Measurements from ENCODE around the gene NHP2.

The NHP2 gene

DNA sequence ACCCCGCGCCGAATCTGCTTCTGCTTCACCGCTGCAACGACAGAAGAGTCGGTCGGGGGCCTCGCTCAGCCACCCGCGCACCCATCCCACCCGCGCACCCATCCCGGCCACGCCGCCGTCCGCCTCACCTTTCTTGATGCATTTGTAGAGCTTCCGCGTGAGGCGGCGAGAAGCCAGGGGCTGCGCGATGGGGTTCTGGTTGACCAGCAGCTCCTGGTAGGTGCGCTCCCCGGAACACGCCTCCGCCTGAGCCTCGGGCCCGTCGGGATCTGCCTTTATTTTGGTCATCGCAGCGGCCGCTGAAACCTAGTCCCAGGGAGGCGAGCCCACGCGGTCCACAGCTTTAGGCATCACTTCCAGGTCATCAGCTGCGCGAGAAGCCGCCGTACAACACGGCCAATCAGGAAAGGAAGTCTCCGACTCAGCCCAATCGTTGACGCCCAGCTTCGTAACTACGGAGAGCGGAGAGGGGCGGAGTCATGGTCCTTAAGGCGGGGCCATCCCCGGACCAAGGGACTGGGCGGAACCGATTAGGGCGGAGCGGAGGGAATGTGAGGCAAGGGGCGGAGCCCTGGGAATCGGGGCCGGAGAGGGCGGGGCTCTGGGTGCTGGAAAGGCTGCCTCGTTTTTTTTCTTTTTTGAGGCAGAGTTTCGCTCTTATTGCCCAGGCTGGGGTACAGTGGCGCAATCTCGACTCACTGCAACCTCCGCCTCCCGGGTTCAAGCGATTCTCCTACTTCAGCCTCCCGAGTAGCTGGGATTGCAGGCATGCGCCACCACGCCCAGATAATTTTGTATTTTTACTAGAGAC, at the start of gene NHP2:
Gene NHP2, minus strand, starts transcription at position 356 of the 811 bp plus-strand sequence. Its CDS starts 68 bp downstream, at position 288.
- H3K4me3 ChIP-seq (ENCODE audit: low read depth, low read length) = peak within 1 kb of the TSS; percentile 72
- TF ChIP-seq CTCF (IDR thresholded peaks at IDR 0.05; ENCODE audit: low read depth, low read length) = no peak
- H3K9me3 ChIP-seq (ENCODE audit: severe bottlenecking) = no peaks in the 10 kb centered on the region
- DNase-seq = peak; percentile 94
- H3K36me3 ChIP-seq = peaks cover 8% of the 10 kb centered on the region
- no peaks in the 10 kb centered on the region for H3K27me3 ChIP-seq (ENCODE audit: insufficient read depth, low read depth, severe bottlenecking)
- H3K27ac ChIP-seq = peak within 1 kb of the TSS; percentile 53

DNA sequence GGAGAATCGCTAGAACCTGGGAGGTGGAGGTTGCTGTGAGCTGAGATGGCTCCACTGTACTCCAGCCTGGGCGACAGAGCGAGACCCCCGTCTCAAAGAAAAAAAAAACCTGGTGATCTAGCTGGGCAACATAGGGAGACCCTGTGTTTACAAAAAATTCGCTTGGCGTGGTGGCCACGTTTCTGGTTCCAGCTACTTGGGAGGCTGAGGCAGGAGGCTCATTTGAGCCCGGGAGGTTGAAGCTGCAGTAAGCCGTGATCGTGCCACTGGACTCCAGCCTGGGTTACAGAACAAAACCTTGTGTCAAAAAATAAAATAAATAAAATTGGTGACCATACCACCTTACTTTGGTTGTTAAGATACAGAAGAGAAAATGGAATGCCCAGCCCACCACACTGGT, 48.9 kb upstream of the NHP2 start:
- Histone ChIP-seq H3K27me3 (ENCODE audit: insufficient read depth, low read depth, severe bottlenecking) (no peaks in the 10 kb centered on the region), H3K9me3 (ENCODE audit: severe bottlenecking) (no peaks in the 10 kb centered on the region), H3K27ac (no peak overlapping the region), H3K36me3 (peaks cover 23% of the 10 kb centered on the region), H3K4me3 (ENCODE audit: low read depth, low read length) (no peak overlapping the region)
- no peak for DNase-seq
- no peak for TF ChIP-seq CTCF (IDR thresholded peaks at IDR 0.05; ENCODE audit: low read depth, low read length)

DNA sequence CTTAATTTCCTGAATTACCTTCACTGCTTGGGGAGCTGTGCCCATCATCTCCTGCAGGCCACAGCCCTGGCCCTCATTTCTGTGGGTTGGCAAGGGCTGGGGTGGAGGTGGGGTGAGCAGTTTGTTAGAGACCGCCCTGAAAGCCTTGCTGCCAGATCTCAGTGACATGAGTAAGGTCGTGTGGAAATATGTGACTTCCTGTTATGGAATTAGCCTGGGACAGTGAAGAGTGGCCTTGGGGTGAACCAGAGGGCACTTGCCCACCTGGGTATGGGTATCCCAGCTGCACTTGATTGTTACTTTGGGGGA, 48.2 kb upstream of the NHP2 start:
- no peak for DNase-seq
- no peaks in the 10 kb centered on the region for H3K27me3 ChIP-seq (ENCODE audit: insufficient read depth, low read depth, severe bottlenecking)
- peaks cover 17% of the 10 kb centered on the region for H3K36me3 ChIP-seq
- no peaks in the 10 kb centered on the region for H3K9me3 ChIP-seq (ENCODE audit: severe bottlenecking)
- no peak for TF ChIP-seq CTCF (IDR thresholded peaks at IDR 0.05; ENCODE audit: low read depth, low read length)
- H3K27ac ChIP-seq = no peak overlapping the region
- H3K4me3 ChIP-seq (ENCODE audit: low read depth, low read length) = no peak overlapping the region

DNA sequence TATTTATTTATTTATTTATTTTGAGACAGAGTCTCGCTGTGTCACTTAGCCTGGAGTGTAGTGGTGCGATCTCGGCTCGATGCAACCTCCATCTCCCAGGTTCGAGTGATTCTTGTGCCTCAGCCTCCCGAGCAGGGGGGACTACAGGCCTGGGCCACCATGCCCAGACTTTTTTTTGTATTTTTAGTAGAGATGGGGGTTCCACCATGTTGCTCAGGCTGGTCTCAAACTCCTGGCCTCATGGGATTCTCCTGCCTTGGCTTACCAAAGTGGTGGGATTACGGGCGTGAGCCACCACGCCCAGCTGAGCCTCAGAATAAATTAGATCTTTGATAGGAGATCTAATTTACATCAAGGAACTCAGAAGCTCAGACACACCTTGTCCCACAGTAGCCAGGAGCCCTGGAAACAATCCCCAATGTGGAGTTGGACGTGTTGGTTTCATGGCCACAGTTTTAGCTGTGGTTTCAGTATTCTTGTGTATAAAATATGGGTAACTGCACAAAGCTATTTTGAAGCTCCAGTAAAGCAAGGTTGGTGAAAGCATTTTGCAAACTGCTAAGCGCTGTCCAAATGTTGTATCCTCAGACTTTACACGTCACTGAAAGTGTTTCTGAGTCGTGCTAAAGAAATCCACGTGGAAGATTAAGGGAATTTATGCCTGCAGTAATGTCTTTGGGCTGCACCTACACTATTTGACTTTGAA, 47.7 kb upstream of the NHP2 start:
- TF ChIP-seq CTCF (IDR thresholded peaks at IDR 0.05; ENCODE audit: low read depth, low read length) = no peak
- no peaks in the 10 kb centered on the region for H3K9me3 ChIP-seq (ENCODE audit: severe bottlenecking)
- peaks cover 11% of the 10 kb centered on the region for H3K36me3 ChIP-seq
- H3K27ac ChIP-seq = no peak overlapping the region
- no peak overlapping the region for H3K4me3 ChIP-seq (ENCODE audit: low read depth, low read length)
- H3K27me3 ChIP-seq (ENCODE audit: insufficient read depth, low read depth, severe bottlenecking) = no peaks in the 10 kb centered on the region
- DNase-seq = no peak

DNA sequence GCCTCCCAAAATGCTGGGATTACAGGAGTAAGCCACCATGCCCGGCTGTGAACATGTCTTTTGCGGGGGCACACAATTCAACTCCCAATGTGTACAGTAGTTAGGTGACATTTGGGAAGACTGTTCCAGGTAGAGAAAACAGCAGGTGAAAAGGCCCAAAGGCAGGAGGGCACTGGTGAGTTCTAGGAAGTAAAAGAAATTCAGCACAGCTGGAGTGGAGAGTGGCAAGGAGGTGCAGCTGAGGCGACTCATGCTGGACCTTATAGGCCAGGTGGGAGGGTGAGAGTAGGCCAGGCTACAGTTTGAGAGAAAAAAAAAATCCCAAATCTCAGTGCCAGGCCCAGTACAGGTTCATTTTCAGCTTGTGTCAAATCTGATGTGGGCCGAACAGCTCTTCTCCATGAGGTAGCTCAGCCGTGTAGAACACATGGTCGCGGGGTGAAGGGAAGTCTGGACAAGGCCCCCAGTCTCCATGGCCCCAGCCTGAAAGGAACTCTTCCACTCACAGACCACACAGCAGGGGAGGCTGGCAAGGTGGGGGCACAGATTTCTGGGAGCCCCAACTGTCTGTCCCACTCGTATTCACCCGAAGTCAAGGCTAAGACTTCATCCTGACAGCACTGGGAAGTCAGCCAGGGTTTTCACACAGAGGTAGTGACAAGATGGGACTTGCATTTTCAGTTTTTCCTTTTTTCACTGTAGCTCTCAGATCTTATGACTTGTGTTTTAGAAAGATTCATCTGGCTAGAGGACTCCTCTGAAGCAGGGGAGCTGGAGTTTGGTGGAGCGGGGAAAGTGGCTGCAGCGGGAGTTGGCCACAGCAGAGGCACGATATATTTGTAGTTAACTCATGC, 46.1 kb upstream of the NHP2 start:
- Histone ChIP-seq H3K27me3 (ENCODE audit: insufficient read depth, low read depth, severe bottlenecking) (no peaks in the 10 kb centered on the region), H3K4me3 (ENCODE audit: low read depth, low read length) (no peak overlapping the region), H3K27ac (no peak overlapping the region), H3K9me3 (ENCODE audit: severe bottlenecking) (no peaks in the 10 kb centered on the region), H3K36me3 (no peaks in the 10 kb centered on the region)
- no peak for DNase-seq
- TF ChIP-seq CTCF (IDR thresholded peaks at IDR 0.05; ENCODE audit: low read depth, low read length) = no peak

All from WERI-Rb-1 (cell line).